Measurements from ENCODE around the gene CASTOR1.

DNA sequence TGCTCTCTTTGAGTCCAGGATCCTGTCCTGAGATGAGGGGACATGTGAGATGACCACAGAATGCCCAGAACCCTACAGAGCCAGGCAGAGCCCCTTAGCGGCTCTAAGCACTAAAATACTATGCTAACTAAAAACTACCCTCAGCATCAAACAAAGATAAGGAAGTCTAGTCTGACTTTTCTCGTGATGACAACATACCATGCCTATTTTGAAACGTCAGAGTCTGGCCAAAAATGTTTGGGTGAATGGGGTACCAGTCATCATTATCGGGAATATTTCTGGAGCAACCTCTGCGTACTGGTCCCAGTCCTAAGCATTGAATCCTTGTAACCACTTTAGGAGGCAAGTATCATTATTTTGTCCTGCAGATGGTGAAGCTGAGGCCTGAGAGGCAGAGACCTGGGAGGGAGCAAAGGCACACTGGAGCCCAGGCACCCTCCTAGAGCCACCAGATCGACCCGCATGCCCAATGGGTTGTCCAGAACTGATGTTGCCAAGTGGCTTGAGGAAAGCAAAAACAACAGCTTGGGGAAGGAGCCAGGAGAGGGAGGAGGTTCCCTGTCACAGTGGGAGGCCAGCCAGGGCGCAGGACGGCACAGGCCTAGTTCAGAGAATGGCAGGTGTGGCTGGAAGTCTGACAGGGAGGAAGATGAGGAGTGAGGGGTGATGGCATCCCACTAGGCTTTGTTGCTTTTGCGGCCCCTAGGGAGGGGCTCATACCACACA lies 15.4 kb downstream of the CASTOR1 start:
- TF ChIP-seq GATA1 (IDR thresholded peaks at IDR 0.05; ENCODE audit: low read depth, low read length) (no peak), POLR2A (IDR thresholded peaks at IDR 0.05; ENCODE audit: low read length) (no peak)
